Stomach (tissue), 4 donors: ENCODE results near the gene PA2G4.

Experiments
- POLR2A ChIP-seq, 4 donors: fragments of 450-650 bp; IDR thresholded peaks; one replicate each; pipeline ENCODE4 v1.6.1; 2016; ENCODE audit warnings: antibody characterized with exemption in 4 of 4, control low read depth in 2 of 4, mild to moderate bottlenecking in 1 of 4, moderate library complexity in 1 of 4
- TF ChIP-seq, protein P1 (sequence below), 7 experiments: fragments of 450-650 bp in 4 of 7; fragments of 200-600 bp in 3 of 7; sonication (generic) in 3 of 7; IDR thresholded peaks; one replicate each; pipeline ENCODE4 v1.5.1; 2016 to 2019; ENCODE audit warnings: antibody characterized with exemption in 7 of 7, control low read depth in 2 of 7, mild to moderate bottlenecking in 1 of 7

- TF ChIP-seq, protein P1, sequence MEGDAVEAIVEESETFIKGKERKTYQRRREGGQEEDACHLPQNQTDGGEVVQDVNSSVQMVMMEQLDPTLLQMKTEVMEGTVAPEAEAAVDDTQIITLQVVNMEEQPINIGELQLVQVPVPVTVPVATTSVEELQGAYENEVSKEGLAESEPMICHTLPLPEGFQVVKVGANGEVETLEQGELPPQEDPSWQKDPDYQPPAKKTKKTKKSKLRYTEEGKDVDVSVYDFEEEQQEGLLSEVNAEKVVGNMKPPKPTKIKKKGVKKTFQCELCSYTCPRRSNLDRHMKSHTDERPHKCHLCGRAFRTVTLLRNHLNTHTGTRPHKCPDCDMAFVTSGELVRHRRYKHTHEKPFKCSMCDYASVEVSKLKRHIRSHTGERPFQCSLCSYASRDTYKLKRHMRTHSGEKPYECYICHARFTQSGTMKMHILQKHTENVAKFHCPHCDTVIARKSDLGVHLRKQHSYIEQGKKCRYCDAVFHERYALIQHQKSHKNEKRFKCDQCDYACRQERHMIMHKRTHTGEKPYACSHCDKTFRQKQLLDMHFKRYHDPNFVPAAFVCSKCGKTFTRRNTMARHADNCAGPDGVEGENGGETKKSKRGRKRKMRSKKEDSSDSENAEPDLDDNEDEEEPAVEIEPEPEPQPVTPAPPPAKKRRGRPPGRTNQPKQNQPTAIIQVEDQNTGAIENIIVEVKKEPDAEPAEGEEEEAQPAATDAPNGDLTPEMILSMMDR (IDR thresholded peaks at IDR 0.05), result no peak
- no peak for TF ChIP-seq POLR2A (IDR thresholded peaks at IDR 0.05)
Measured at GRCh38 chr12:56062996-56063395, 41.4 kb upstream of the PA2G4 start.
